Stimulated activated naive B cell treated with anti-CD40 and anti-IgM and Interleukin-4, amounts not matched to agents 10 μg/mL and 1 μg/mL and 100 μg/mL, for 72 hours (primary cell): ENCODE data around the gene GRIA1.

Experiments used
- ATAC-seq, 2 donors: fragments of 150-1000 bp; cut with Tn5 transposase; replicated peaks; 2 replicates each; pipeline ENCODE4 v1.10.0; 2021; ENCODE audit warnings: moderate library complexity in 1 of 2
- DNase-seq: peaks from one replicate; pipeline ENCODE4 v3.0.0; 2021
- H3K27ac Mint-ChIP-seq: one replicate; pipeline ENCODE4 v1.8.0; 2022; ENCODE audit warnings: mild to moderate bottlenecking, mixed read lengths
- H3K27me3 Mint-ChIP-seq, 2 donors: one replicate each; pipeline ENCODE4 v1.8.0; 2022; ENCODE audit warnings: mixed read lengths in 2 of 2
- H3K36me3 Mint-ChIP-seq, 2 donors: one replicate each; pipeline ENCODE4 v1.8.0; 2022; ENCODE audit warnings: mixed read lengths in 2 of 2, mild to moderate bottlenecking in 1 of 2
- H3K4me1 Mint-ChIP-seq, 2 donors: one replicate each; pipeline ENCODE4 v1.8.0; 2022; ENCODE audit warnings: mixed read lengths in 2 of 2, mild to moderate bottlenecking in 1 of 2
- H3K4me3 Mint-ChIP-seq, 2 donors: one replicate each; pipeline ENCODE4 v1.8.0; 2022; ENCODE audit warnings: mild to moderate bottlenecking in 2 of 2, mixed read lengths in 2 of 2, moderate library complexity in 1 of 2
- H3K9me3 Mint-ChIP-seq, 2 donors: one replicate each; pipeline ENCODE4 v1.8.0; 2022; ENCODE audit warnings: mixed read lengths in 2 of 2, mild to moderate bottlenecking in 1 of 2

The GRIA1 gene

GRCh38 chr5:153658606-153659005 is 168.1 kb downstream of the GRIA1 start:
- Mint-ChIP-seq H3K4me3 (no peak overlapping the region), H3K9me3 (no peaks in the 10 kb centered on the region), H3K4me1 (no peaks in the 10 kb centered on the region), H3K36me3 (no peaks in the 10 kb centered on the region), H3K27ac (no peak overlapping the region), H3K27me3 (no peaks in the 10 kb centered on the region)
- ATAC-seq (no peak), DNase-seq (no peak)

- ATAC-seq (no peak), DNase-seq (no peak)
- Mint-ChIP-seq H3K4me1 (no peaks in the 10 kb centered on the region), H3K27me3 (no peaks in the 10 kb centered on the region), H3K27ac (no peak overlapping the region), H3K4me3 (no peak overlapping the region), H3K36me3 (no peaks in the 10 kb centered on the region), H3K9me3 (no peaks in the 10 kb centered on the region)
Observed at GRCh38 chr5:153659039-153659736, 168.7 kb downstream of the GRIA1 start.

- DNase-seq (no peak), ATAC-seq (no peak)
- no peaks in the 10 kb centered on the region for H3K27me3 Mint-ChIP-seq
- H3K9me3 Mint-ChIP-seq, result no peaks in the 10 kb centered on the region
- H3K27ac Mint-ChIP-seq, result no peak overlapping the region
- no peak overlapping the region for H3K4me3 Mint-ChIP-seq
- no peaks in the 10 kb centered on the region for H3K36me3 Mint-ChIP-seq
- no peaks in the 10 kb centered on the region for H3K4me1 Mint-ChIP-seq
Observed at GRCh38 chr5:153660919-153661318, 170.4 kb downstream of the GRIA1 start.

GRCh38 chr5:153661897-153662296 is 171.4 kb downstream of the GRIA1 start:
- no peak overlapping the region for H3K4me3 Mint-ChIP-seq
- no peak overlapping the region for H3K27ac Mint-ChIP-seq
- no peaks in the 10 kb centered on the region for H3K9me3 Mint-ChIP-seq
- no peaks in the 10 kb centered on the region for H3K4me1 Mint-ChIP-seq
- ATAC-seq (no peak), DNase-seq (no peak)
- no peaks in the 10 kb centered on the region for H3K27me3 Mint-ChIP-seq
- H3K36me3 Mint-ChIP-seq, result no peaks in the 10 kb centered on the region

GRCh38 chr5:153670101-153670500 is 179.6 kb downstream of the GRIA1 start:
- Mint-ChIP-seq H3K27ac (no peak overlapping the region), H3K4me1 (no peaks in the 10 kb centered on the region), H3K4me3 (no peak overlapping the region), H3K27me3 (no peaks in the 10 kb centered on the region), H3K9me3 (peaks cover 4 to 5% of the 10 kb centered on the region in 2 donors), H3K36me3 (no peaks in the 10 kb centered on the region)
- DNase-seq (no peak), ATAC-seq (no peak)

- no peak overlapping the region for H3K27ac Mint-ChIP-seq
Observed at GRCh38 chr5:153671653-153672346, 181.3 kb downstream of the GRIA1 start.

GRCh38 chr5:153672347-153673090 is 182.0 kb downstream of the GRIA1 start:
- no peak overlapping the region for H3K27ac Mint-ChIP-seq
- no peaks in the 10 kb centered on the region for H3K4me1 Mint-ChIP-seq
- H3K27me3 Mint-ChIP-seq, result no peaks in the 10 kb centered on the region
- H3K36me3 Mint-ChIP-seq, result no peaks in the 10 kb centered on the region
- H3K4me3 Mint-ChIP-seq, result no peak overlapping the region
- H3K9me3 Mint-ChIP-seq, result peaks cover 4 to 7% of the 10 kb centered on the region in 2 donors
- DNase-seq, result no peak
- no peak for ATAC-seq

More at GRCh38 chr5:153671653-153672346, 181.3 kb downstream of the GRIA1 start:
- Mint-ChIP-seq H3K27me3 (no peaks in the 10 kb centered on the region), H3K9me3 (peaks cover 4 to 7% of the 10 kb centered on the region in 2 donors), H3K36me3 (no peaks in the 10 kb centered on the region), H3K4me1 (no peaks in the 10 kb centered on the region), H3K4me3 (no peak overlapping the region)
- DNase-seq (no peak), ATAC-seq (no peak)

- ATAC-seq, result no peak
- Mint-ChIP-seq H3K4me3 (no peak overlapping the region), H3K4me1 (no peaks in the 10 kb centered on the region), H3K9me3 (peaks cover 4 to 9% of the 10 kb centered on the region in 2 donors), H3K27ac (no peak overlapping the region), H3K27me3 (no peaks in the 10 kb centered on the region), H3K36me3 (no peaks in the 10 kb centered on the region)
- DNase-seq, result no peak
Observed at GRCh38 chr5:153674356-153674755, 183.9 kb downstream of the GRIA1 start.

GRCh38 chr5:153676406-153676805 is 185.9 kb downstream of the GRIA1 start:
- H3K4me3 Mint-ChIP-seq, result no peak overlapping the region
- no peak for ATAC-seq
- no peaks in the 10 kb centered on the region for H3K27me3 Mint-ChIP-seq
- no peak for DNase-seq
- H3K27ac Mint-ChIP-seq, result no peak overlapping the region
- no peaks in the 10 kb centered on the region for H3K4me1 Mint-ChIP-seq
- H3K9me3 Mint-ChIP-seq, result peaks cover 4 to 10% of the 10 kb centered on the region in 2 donors
- no peaks in the 10 kb centered on the region for H3K36me3 Mint-ChIP-seq

- Mint-ChIP-seq H3K4me1 (no peaks in the 10 kb centered on the region), H3K9me3 (peaks cover 4 to 10% of the 10 kb centered on the region in 2 donors), H3K36me3 (no peaks in the 10 kb centered on the region), H3K27ac (no peak overlapping the region), H3K27me3 (no peaks in the 10 kb centered on the region), H3K4me3 (no peak overlapping the region)
- no peak for DNase-seq
- no peak for ATAC-seq
Observed at GRCh38 chr5:153676821-153677220, 186.4 kb downstream of the GRIA1 start.

GRCh38 chr5:153678617-153679329 is 188.3 kb downstream of the GRIA1 start:
- peaks cover 0 to 8% of the 10 kb centered on the region in 2 donors for H3K9me3 Mint-ChIP-seq
- H3K4me3 Mint-ChIP-seq, result no peak overlapping the region
- H3K27ac Mint-ChIP-seq, result no peak overlapping the region
- no peaks in the 10 kb centered on the region for H3K27me3 Mint-ChIP-seq
- H3K36me3 Mint-ChIP-seq, result no peaks in the 10 kb centered on the region
- ATAC-seq (no peak), DNase-seq (no peak)
- no peaks in the 10 kb centered on the region for H3K4me1 Mint-ChIP-seq

- H3K4me1 Mint-ChIP-seq, result no peaks in the 10 kb centered on the region
- H3K4me3 Mint-ChIP-seq, result no peak overlapping the region
- no peaks in the 10 kb centered on the region for H3K9me3 Mint-ChIP-seq
- H3K27ac Mint-ChIP-seq, result no peak overlapping the region
- no peaks in the 10 kb centered on the region for H3K36me3 Mint-ChIP-seq
- DNase-seq, result no peak
- H3K27me3 Mint-ChIP-seq, result no peaks in the 10 kb centered on the region
- no peak for ATAC-seq
Observed at GRCh38 chr5:153690236-153690635, 199.8 kb downstream of the GRIA1 start.

GRCh38 chr5:153696256-153696655 is 205.8 kb downstream of the GRIA1 start:
- no peak overlapping the region for H3K27ac Mint-ChIP-seq
- H3K27me3 Mint-ChIP-seq, result no peaks in the 10 kb centered on the region
- no peaks in the 10 kb centered on the region for H3K4me1 Mint-ChIP-seq
- ATAC-seq (no peak), DNase-seq (no peak)
- H3K9me3 Mint-ChIP-seq, result peaks cover 0 to 4% of the 10 kb centered on the region in 2 donors
- H3K36me3 Mint-ChIP-seq, result no peaks in the 10 kb centered on the region
- no peak overlapping the region for H3K4me3 Mint-ChIP-seq

- DNase-seq (no peak), ATAC-seq (no peak)
- Mint-ChIP-seq H3K4me3 (no peak overlapping the region), H3K9me3 (peaks cover 0 to 4% of the 10 kb centered on the region in 2 donors), H3K27ac (no peak overlapping the region), H3K27me3 (no peaks in the 10 kb centered on the region), H3K36me3 (no peaks in the 10 kb centered on the region), H3K4me1 (no peaks in the 10 kb centered on the region)
Observed at GRCh38 chr5:153699035-153699434, 208.6 kb downstream of the GRIA1 start.
